D341Med (cell line): ENCODE data around the gene CCDC117.

Experiments used
- DNase-seq: peaks from one replicate; pipeline ENCODE4 v3.0.0; 2012; ENCODE audit warnings: low spot score

The CCDC117 gene

DNA sequence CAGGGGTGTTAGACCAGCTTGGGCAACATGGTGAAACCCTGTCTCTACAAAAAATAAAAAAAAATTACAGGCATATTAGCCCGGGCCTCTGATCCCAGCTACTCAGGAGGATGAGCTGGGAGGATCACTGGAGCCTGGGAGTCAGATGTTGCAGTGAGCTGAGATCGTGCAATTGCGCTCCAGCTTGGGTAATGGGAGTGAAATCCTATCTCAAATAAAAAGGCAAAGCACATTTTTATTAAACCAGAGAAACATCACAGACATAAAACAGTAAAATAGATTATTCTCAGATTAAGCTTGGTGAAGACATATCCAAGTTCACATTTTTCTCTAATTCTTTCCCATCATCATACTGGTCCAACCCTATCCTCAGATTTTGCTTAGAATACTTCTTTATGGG, 57.9 kb downstream of the CCDC117 start:
- no peak for DNase-seq

DNA sequence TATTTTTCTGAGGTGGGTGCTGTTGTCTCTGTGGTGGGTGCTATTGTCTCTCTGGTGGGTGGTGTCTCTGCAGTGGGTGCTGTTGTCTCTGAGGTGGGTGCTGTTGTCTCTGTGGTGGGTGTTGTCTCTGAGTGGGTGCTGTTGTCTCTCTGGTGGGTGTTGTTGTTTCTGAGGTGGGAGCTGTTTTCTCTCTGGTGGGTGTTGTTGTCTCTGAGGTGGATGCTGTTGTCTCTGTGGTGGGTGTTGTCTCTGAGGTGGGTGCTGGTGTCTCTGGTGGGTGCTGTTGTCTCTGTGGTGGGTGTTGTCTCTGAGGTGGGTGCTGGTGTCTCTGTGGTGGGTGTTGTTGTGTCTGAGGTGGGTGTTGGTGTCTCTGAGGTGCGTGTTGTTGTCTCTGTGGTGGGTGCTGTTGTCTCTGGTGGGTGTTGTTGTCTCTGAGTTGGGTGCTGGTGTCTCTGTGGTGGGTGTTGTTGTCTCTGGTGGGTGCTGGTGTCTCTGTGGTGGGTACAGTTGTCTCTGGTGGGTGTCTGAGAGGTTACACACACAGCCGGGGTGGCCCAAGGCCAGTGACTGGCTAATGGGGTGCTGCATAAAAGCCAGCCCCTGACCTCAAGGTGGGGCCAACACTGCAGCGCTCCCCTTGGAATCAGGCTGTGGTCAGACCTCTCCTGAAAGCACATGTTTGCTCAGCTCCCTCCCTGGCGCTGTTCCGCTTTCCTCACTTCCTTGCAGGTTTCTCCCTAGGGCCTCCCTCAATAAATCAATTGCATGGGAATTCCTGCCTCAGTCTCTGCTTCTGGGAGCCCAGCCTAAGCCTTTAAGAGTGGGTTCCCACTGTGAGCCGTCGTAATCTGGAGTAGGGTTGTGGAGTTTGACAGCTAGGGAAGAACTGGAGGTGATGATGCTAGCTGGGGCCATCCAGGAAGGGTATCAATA, 58.9 kb downstream of the CCDC117 start:
- no peak for DNase-seq

DNA sequence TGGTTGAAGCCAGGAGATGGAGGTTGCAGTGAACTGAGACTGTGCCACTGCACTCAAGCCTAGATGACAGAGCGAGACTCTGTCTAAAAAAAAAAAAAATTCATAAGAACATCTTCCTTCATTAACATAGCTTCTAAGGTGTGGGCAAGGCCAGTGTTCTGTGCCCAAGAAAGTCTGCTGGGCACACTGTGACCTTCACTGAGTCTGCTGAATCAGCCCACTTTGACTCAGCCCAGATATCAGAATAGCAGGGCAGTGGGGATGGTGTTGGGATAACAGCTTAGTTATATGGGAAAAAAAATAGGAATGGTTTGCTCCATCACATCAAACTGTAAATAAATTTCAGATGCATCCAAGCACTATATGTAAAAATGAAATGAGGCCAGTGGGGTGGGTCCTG, 60.2 kb downstream of the CCDC117 start:
- no peak for DNase-seq

DNA sequence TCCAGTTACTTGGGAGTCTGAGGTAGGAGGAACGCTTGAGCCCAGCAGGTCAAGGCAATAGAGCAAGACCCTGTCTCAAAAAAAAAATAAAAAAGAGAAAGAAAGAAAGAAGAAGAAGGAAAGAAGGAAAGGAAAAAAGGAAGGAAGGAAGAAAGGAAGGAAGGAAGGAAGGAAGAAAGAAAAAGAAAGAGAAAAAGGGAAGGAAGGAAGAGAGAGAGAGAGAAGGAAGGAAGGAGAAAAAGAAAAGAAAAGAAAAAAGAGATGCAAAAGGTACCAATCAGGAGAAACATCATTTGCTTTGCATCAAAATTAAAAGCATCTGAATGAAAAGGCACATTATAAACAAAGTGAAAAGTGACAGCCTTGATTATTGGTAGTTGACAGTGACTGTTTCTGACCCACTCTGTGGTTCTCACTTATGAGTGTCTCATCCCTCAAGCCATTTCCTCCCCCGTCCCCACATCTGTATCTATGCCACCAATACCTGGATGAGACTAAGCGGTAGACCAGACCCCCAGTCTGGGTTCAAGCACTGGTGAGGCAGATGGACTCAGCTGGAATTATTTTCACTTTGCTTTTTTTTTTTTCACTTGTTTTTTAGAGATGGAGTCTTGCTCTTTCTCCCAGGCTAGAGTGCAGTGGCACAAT, 60.9 kb downstream of the CCDC117 start:
- DNase-seq, result no peak

DNA sequence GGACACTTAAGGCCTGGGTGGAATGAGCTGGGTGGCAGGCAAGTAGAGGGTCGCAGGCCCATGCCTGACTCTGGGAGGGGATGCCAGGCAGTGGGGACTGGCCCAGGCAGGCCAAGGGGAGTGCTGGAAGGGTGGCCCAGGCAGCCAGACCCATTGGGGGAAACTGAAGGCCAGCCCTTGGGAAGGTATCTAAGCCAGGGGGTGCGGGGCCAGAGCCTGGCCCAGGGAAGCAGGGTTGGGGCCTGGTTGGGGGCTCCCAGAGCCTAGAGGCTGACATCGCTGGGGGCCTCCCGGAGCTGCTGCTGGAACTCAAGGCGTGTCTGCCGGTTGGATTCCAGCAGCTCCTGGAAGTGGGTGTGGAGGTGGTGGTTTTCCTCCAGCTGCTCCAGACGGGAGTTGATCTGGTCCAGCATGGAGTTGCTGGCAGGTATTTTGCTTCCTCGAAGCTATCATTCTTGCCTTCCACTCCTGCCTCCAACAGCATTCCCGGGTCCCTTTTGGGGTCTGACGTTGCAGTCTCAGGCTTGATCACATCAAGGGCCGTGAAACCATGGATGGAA, 63.2 kb downstream of the CCDC117 start:
- DNase-seq, result no peak

DNA sequence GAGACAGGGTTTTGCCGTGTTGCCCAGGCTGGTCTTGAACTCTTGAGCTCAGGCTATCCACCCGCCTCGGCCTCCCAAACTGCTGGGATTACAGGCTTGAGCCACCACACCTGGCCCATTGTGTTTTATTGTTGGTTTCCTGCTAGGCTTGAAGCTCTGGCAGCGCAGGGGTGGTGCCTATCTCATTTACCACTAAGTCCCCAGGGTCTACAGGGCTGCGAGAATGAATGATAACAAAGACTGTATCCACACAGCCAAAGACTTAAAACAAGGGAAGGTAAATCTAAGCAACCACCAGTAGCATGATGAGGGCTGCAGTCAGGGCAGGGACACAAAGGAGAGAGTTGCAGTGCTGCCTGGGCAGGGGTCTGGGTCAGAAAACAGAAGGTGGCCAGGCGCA, 65.1 kb downstream of the CCDC117 start:
- no peak for DNase-seq
